H1 (cell line): ENCODE measurements around the gene CNST.

Experiments
- BCL11A ChIP-seq, 2 experiments: IDR thresholded peaks; one replicate each; pipeline ENCODE4 v1.6.1; 2011; ENCODE audit warnings: low read depth in 2 of 2, low read length in 2 of 2, mild to moderate bottlenecking in 2 of 2
- BRCA1 ChIP-seq: IDR thresholded peaks from 2 replicates; pipeline ENCODE4 v1.6.1; 2012; ENCODE audit warnings: low read depth, low read length, improper control_type of control experiment
- EGR1 ChIP-seq: IDR thresholded peaks from 2 replicates; pipeline ENCODE4 v1.6.1; 2011; ENCODE audit warnings: low read depth, low read length, borderline replicate concordance
- HDAC6 ChIP-seq: IDR thresholded peaks from one replicate; pipeline ENCODE4 v1.7.1; 2012; ENCODE audit warnings: low read depth, mild to moderate bottlenecking, inconsistent platforms, low read length, moderate library complexity
- YY1 ChIP-seq: IDR thresholded peaks from 2 replicates; pipeline ENCODE4 v1.6.1; 2011; ENCODE audit warnings: low read depth, mild to moderate bottlenecking, low read length

GRCh38 chr1:246659594-246660140, 93.4 kb downstream of the CNST start:
- TF ChIP-seq HDAC6 (no peak), EGR1 (no peak), BRCA1 (no peak), BCL11A (IDR thresholded peaks at IDR 0.05; ENCODE audit: low read depth in 2 of 2, low read length in 2 of 2) (no peak), YY1 (no peak)
